ENCODE measurements around the gene SLC39A8.

SLC39A8 gene

DNA sequence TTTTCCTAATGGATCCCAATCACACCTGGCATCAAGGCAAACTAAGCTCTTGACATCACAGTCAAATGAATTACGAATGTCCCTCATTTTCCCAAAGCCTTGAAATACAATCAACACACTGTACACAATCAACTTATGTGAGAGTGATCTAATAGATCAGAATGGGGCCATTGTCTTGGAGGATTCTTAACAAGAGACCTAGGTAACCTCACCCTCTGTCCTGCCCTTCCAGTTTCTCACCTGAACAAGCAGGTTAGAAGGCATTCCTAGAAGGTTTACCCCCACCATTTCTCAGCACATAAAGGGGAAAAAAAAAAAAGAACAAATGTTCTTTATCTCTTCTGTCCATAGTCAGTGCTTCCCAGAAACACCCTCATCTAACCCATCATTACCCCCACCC is 6.3 kb downstream of the SLC39A8 start:
- DNase-seq = no peak

DNA sequence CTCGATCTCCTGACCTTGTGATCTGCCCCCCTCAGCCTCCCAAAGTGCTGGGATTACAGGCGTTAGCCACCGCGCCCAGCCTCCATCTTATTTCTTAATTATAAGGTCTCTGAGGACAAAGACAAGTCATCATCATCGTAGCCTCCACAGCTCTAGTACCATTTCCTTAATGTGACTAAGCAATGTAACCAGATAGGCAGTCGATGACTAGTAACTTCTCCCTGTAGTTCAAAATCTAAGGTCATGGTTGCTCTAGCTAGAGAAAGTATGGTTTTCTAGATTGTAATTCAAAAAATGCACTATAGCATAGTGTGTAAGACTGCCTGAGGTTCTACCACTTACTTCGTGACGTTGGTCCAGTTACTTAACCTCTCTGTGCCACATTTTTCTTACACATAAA is 6.9 kb downstream of the SLC39A8 start:
- DNase-seq = no peak

DNA sequence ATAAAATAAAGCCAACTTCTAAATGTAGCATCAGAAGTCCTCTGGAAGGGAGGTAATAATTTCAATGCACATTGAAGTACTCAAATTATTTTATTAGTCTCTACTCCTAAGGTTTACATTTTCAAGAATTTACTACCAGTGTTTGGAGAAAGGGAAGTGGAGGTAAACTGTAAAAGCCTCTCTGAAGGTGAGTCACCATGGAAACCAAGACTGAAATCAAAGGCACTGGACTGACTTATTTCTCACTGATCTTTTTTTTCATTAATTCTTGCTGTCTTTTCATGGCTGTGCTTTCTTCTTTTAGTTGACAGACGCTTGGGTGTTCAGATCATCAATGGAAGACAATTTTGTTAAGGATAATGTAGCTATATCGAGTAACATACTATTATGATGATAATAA is 9.7 kb downstream of the SLC39A8 start:
- DNase-seq = no peak

DNA sequence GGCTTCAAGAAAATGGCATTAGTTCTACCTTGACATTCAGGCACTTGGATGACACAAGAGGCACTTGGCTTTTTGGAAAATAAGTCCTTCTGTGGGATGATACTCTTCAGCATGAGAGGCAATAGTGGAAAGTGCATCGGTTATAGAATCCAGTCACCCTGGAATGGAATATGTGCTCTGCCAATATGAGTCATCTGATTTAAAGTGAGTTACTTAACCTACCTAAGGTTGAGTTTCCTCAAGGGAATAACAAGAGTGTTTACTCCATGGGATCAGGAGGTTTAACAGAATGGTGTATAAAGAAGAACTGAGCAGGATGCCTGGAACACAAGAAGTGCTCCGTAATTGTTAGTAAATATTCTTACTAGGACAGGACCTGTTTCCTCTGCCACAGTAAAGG is 10.7 kb downstream of the SLC39A8 start:
- no peak for DNase-seq

DNA sequence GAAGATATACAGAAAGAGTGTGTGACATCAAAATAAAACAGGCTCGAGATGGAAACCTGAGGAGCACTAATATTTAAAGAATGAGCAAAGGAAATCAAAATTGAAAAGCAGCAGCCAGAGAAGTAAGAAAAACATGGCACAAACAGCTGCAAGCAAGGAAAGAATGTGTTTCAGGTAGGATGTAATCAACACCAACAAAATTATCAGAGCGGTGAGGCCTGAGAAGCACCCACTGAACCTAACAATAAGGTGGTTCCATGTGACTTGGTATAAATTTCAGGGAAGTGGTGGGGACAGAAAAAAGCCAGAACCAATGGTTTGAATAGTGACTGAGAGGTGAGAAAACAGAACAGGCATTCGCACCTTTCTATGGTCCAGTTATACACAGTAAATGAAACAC is 11.5 kb downstream of the SLC39A8 start:
- DNase-seq = no peak

DNA sequence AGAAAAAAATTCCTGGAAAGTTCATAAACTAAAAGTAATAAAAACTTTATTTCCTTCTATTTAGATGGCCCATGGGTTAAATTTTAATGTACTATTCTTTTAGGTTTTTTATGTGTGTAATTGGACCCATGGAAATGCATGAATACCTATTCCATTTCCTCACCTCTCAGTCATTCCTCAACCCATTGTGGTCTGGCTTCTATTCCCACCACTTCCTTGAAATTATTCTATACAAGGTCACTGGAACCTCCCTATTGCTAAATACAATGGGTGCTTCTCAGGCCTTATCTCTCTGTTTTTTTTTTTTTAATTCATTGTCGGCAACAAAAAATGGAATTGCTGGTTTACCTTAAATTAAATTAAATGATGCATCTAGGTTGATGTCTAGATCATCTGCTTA is 17.2 kb downstream of the SLC39A8 start:
- DNase-seq = no peak

DNA sequence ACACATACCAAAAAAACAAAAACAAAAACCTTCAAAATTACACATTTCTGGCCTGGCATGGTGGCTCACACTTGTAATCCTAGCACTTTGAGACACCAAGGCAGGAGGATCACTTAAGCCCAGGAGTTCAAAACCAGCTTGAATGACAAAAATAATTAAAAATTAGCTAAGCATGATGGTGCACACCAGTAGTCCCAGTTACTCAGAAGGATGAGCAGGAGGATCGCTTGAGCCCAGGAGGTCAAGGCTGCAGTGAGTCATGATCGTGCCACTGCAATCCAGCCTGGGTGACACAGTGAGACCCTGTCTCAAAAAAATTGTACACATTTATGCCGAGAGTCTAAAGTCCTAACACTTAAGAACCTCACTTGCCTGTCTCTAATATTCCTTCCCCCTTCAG is 18.3 kb downstream of the SLC39A8 start:
- DNase-seq = no peak

DNA sequence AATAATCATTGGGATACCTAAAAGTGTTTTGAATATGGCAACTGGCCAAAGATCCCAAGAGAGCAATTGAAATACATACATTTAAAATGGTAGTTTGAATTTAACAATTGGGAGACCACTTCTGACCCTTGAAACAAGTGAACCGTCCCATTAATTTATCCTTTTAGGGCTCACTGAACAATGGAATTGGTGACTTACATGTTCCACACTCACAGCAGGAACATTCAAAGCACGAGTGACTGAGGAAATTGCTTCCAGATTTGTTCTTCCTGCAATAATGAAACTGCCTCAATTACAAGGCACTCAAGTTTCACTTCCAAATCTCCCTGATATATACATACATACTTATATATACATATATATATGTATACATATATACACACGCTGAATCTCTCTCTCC is 20.6 kb downstream of the SLC39A8 start:
- DNase-seq = no peak

DNA sequence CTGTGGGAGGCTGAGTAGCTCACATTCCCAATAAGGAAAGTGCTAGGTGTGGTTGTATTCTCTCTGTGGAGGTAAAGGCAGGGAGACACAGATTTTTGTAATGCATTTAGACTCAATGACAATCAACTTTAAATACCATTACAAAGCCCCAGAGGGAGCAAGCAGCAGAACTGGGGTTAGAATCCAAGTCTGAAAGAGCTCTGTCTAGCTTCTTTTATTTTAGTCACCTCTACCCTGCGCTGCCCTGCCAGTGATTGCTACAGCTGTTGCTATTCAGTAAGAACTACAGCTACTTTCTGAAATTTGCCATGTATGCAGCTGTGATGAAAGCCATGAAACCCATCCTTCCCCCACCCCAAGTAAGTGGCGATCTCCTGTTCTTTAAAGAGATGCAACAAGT is 22.5 kb downstream of the SLC39A8 start:
- no peak for DNase-seq

DNA sequence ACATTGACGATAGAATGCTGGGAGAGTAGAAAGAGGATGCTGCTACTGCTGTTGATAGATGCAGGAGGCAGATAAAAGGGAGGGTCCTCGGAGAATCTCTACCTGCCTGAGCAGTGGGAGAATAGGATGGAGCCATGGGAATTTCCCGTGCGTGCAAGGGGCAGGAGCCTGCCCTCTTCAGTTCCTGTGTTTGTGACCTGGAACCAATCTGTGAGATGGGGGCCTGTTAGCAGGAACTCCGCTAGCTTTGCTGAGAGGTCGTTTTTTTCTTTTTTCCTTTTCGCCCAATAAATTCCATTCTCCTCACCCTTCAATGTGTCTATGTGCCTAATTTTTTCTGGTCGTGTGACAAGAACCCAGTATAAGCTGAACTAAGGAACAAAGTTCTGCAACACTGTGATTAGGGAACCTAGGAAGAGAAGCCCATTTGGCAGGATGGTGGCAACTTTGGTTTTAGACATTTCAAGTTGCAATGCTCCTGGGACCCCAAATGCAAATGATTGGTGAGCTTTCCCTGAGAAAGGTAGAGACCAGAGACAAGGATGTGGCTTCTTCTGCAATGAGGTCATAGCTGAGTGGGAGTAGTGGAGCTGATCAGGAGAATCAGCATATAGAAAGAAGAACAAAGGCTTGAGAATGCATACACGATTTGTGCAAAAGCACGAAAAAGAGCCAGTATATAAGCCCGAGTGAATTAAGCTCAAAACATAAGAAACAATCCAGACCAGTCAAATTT is 23.9 kb downstream of the SLC39A8 start:
- no peak for DNase-seq

DNA sequence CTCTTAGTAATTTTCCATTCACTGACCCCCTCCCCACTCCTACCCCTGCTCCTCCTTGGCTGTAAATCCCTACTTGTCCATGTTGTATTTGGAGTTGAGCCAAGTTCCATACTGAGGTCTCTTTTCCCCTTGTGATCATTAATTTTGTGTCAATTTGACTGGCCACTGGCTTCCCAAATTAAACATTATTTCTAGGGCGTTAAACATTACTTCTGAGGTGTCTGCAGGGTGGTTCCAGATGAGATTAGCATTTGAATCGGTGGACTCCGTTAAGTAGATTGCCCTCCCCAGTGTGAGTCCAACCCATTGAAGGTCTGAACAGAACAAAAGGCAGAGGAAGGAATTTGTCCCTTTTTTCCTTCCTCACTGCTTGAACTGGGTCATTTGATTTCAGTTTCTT is 25.7 kb downstream of the SLC39A8 start:
- no peak for DNase-seq

DNA sequence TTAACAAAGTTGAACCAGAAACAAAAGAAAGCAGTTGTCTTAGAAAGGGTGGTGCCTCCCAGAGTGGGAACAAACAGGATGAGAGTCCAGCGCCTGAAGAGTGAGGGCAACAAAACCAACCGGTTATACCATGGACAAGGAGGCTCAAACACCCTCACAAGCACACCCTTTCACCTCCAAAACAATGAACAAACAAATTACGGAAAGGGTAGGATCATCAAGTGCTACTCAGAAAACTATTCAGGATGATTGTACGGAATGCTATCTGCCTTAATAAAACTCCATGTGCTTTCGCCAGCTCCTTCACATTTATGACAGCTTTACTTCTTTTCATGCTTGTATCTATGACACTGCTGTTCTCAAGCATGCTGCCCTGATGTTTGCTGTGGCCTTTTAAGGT is 26.8 kb downstream of the SLC39A8 start:
- no peak for DNase-seq

DNA sequence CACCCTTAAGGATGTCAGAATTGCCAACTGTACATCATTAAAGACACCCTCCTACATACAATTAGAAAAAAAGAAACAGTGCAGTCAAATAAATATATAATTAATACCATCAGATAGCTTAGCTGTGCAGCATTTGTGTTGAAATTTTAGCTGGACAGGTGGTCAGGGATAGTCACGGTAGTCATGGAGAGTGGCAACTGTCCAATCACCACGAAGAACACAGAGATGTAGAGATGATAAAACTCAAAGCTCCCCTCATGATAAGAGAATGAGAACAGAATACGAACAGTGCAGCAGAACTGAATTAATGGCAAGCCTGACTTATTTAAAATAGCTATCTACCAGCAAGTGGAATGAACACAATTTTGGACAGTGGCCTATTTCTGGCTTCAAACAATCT is 27.2 kb downstream of the SLC39A8 start:
- DNase-seq = no peak

DNA sequence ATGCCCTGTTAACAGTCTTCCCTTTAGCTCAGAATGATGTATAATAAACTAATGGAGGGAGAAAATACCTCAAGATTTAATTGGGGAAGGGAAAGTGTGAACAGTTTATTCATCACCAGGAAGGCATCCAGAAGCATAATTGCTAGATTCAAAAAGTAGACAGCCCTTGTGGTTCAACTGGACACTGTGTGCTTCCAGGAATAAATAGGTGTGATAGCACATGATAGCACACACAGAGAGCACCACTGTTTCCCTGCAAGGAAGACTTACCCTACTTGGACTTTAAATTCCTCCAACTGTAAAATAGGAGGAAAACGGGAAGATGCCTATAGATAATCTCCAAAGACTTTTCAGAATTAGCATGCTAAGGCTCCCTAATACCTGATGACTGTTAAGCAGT is 27.8 kb downstream of the SLC39A8 start:
- no peak for DNase-seq

DNA sequence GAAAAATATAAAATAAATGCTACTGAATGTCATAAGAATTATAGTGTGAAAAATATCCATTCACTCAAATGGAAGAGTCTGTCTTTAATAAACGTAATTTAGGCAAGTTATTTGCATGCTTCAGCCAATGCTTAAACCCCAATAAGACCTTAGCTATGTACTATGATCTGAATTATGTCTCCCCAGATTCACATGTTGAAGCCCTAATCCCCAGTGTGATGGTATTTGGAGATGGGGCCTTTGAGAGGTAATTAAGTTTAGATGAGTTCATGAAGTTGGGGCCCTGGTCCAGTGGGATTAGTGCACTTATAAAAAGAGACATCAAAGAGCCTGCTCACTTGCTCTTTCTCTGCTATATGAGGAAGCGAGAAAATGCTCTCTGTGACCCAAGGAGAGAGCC is 28.7 kb downstream of the SLC39A8 start:
- no peak for DNase-seq

DNA sequence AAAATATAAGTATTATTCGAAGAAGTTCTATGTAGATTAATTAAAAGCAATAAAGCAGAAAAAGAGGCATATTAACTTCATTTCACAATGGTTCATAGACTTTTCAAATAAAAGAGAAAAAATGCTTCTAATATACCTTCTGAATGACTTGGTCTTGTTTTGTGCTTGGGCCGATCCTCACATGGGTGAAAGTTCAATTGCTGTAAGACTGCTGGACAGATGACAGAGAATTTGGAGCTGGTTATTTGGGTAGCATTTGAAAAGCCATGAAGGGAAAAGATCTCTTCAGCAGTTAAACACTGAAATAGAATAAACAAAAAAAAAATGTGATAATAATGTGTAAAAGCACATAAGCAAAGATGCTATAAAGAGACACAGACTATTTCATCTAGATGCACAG is 29.8 kb downstream of the SLC39A8 start:
- DNase-seq = no peak

DNA sequence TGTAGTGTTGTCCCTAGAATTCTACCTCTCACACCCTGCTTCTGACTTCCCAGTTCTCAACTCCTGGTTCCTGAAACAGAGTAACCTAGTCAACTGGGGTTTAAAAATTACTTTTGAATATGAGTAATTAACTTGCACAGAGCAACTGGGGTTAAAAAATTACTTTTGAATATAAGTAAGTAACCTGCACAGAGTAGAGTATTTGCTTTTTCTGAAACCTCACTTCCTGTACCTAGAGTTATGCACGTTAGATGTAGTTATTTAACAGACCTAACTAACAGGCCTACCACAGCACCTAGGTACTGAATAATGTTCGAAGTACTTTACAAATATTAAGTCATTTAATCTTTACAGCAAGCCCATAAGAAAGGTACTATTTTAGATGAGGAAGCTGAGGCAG is 32.9 kb downstream of the SLC39A8 start:
- DNase-seq = no peak

DNA sequence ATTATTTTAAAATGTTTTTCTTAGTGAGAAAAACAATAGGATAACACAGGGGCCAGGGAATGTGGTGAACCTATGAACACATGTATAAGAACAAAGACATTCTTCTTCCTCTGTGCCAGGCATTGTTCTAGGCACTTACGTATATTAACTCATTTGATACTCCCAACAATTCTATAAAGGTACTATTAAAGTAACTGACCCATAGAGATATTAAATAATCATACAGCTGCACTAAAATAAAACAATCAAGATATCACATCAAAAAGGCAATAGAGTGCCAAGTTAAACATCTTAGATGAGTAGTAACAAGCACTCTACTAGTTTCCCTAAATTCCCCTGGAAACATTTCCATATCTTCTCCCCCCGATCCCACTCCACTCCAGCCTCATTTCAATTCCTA is 33.4 kb downstream of the SLC39A8 start:
- no peak for DNase-seq

DNA sequence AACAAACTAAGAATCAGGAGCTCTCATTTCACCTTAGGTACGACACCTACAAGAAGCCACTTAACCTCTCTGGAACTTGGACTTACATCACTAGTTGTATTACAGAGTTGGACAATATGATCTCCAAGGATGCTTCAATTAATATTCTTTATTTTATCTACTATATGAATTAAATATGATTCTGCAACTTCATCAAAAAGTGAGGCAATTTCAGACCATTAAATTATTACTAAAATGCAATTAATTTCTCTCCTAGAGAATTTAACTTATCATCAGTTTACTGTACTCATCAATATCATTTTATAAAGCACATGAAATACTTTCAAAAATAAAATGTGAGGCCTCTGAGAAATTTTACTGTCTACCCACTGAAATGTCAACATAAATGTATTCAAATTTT is 33.9 kb downstream of the SLC39A8 start:
- DNase-seq = no peak

DNA sequence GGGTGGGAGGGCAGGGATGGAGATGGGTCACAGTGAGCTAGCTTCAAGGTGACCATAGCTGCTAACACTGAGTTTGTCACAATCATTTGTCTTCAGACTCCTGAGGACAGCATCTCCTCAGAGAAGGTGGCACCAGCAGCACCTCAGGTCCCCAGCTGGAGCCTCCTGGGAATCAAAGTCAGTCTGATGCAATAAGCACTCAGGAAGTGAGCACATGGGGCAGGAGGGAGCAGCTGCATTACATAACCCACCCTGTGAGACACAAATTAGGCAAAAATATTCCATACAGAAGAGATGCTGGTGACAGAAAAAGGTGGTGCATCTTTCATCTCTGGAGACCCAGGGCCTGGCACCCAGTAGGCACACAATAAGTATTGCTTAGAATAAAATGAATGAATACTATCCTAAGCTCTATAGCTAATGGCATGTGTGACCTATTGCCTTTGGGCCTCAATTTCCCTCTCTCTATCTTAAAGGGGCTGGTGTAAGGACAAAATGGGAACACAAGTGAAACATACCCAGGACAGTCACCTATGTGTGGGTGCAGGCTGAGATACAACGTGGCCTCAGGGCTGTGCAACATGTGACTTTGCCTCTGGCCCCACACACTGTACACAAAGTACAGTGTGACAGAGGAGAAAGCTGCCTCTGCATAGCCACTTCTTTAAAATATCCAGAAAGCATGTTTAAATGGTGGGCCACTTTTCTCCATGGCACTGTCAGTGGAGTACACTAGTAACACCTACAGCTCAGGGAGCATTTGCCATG is 37.1 kb downstream of the SLC39A8 start:
- DNase-seq = no peak

DNA sequence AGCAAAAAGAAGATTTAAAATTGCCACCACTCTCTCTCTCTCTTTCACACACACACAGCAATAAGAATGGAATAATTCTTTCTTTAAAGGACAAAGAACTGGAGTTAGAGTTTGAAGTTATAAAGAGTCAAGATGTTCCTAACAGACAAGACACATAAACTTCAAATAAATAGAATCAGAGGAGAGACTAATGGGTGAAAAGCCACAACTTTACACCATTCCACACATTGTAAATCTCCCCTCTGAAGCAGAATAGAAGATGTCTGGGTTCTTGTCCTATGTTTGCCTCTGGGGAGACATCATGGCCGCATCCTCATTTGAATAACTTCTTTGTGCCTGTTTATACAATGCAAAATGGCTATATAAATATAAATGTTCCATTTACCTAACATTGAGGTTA is 39.6 kb downstream of the SLC39A8 start:
- DNase-seq = no peak

DNA sequence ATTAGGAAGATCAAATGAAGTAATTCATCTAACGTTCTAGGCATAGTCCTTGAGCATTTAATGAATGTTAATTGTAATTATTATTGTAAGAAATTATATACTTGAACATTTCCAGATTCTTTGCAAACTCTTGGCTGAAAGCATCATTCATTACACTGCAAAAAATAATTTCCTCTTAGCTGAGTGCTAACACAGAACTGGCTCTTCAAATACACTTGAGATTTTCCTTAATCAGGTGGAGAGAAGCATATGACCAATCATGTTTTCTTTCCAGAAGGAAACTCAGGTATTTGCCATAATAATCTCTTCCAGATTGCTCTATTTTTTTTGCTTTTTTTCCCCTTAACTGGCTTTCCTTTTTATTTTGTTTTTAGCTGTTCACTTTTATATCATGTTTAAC is 42.5 kb downstream of the SLC39A8 start:
- no peak for DNase-seq

DNA sequence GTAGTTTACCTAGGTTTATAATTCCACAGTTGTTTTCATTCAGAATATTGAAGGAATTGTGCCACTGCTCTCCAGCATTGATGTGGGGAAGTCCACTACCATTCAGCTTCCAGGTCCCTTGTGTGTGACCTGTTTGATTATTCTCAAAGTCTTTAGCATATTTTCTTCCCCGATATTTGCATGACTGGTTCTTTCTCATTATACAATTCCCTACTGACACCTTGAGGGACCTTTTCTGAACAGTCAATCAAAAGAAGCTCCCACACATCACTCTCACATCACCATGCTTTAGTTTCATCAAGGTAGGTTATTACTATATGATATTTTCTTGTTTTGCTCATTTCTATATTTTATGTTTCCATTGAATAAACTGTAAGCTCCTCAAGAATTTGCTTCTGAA is 44.1 kb downstream of the SLC39A8 start:
- DNase-seq = no peak

DNA sequence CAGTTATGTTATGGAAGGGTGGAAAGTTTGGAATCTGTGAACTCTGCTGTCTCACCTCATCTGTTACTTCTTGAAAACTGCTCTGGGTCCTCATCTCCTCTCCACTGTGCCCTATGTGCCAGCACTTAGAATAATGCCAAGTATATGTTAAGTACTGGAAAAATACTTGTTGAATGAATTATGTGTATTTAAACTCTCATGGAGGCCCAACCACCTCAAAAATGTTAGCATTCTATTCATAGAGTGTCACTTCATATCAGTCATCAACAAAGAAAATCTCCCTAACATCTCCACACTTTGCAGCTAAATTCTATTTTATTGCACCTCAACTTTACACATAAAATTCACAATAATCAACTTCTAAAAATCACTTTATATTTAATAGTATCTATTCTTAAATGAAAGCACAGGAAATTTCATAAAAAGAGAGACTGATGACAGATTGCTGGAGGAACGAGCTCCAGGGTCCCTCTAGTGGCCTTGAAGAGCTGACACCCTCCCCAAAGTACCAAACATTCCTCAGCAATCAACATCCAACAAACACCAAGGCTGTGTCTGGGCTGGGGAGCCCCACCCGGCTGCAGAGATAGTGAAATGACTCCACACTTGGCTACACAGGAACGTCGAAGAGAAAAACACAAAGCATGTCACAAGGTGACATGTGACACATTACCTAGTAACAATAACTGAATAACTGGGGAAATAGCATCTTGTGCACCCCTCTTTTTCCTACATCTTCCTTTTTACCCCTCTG is 45.8 kb downstream of the SLC39A8 start:
- no peak for DNase-seq

Measured in T1000 (cell line).